Esophagus squamous epithelium (tissue), 4 donors: ENCODE results near the gene C1RL.

Experiments used
- POLR2A ChIP-seq, 4 donors: fragments of 450-650 bp; IDR thresholded peaks; one replicate each; pipeline ENCODE4 v1.6.1; 2017; ENCODE audit warnings: antibody characterized with exemption in 4 of 4, mild to moderate bottlenecking in 4 of 4, moderate library complexity in 3 of 4
- TF ChIP-seq, protein P1 (sequence below), 6 experiments: fragments of 450-650 bp in 4 of 6; fragments of 200-600 bp in 2 of 6; sonication (generic) in 2 of 6; IDR thresholded peaks; one replicate each; pipeline ENCODE4 v1.5.1; 2016 to 2019; ENCODE audit warnings: antibody characterized with exemption in 6 of 6, mild to moderate bottlenecking in 4 of 6, moderate library complexity in 4 of 6

DNA sequence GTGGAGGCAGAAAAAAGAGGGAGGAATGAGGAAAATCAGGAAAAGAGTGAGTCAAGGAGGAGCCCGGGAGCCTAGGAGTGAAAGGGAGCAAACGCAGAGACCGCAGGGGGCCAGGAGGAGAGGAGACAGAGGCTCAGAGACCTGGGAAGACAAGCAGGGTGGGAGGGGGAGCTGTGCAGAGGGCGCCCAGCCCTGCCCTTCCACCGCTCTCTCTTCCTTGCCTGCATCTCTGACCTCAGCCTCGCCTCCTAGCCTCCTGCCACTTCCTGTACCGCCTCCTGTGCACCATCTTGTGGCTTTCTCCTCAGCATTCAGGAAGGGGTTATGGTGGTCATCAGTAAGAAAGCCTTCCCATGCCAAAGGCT lies 22.5 kb upstream of the C1RL start:
- no peak for TF ChIP-seq POLR2A (IDR thresholded peaks at IDR 0.05)
- TF ChIP-seq, protein P1, sequence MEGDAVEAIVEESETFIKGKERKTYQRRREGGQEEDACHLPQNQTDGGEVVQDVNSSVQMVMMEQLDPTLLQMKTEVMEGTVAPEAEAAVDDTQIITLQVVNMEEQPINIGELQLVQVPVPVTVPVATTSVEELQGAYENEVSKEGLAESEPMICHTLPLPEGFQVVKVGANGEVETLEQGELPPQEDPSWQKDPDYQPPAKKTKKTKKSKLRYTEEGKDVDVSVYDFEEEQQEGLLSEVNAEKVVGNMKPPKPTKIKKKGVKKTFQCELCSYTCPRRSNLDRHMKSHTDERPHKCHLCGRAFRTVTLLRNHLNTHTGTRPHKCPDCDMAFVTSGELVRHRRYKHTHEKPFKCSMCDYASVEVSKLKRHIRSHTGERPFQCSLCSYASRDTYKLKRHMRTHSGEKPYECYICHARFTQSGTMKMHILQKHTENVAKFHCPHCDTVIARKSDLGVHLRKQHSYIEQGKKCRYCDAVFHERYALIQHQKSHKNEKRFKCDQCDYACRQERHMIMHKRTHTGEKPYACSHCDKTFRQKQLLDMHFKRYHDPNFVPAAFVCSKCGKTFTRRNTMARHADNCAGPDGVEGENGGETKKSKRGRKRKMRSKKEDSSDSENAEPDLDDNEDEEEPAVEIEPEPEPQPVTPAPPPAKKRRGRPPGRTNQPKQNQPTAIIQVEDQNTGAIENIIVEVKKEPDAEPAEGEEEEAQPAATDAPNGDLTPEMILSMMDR (IDR thresholded peaks at IDR 0.05): no peak
